IPS-NIHi7 (cell line): ENCODE results near the gene FURIN.
"Not testable (repeated sequence)": the region's sequence is repeated elsewhere in the genome, so short reads cannot be mapped to it uniquely, and the experiment has no call there.

Experiments used
- DNase-seq: peaks from one replicate; pipeline ENCODE4 v3.0.0; 2012; ENCODE audit warnings: mixed read lengths; ENCODE audit errors: extremely low spot score

The FURIN gene

DNA sequence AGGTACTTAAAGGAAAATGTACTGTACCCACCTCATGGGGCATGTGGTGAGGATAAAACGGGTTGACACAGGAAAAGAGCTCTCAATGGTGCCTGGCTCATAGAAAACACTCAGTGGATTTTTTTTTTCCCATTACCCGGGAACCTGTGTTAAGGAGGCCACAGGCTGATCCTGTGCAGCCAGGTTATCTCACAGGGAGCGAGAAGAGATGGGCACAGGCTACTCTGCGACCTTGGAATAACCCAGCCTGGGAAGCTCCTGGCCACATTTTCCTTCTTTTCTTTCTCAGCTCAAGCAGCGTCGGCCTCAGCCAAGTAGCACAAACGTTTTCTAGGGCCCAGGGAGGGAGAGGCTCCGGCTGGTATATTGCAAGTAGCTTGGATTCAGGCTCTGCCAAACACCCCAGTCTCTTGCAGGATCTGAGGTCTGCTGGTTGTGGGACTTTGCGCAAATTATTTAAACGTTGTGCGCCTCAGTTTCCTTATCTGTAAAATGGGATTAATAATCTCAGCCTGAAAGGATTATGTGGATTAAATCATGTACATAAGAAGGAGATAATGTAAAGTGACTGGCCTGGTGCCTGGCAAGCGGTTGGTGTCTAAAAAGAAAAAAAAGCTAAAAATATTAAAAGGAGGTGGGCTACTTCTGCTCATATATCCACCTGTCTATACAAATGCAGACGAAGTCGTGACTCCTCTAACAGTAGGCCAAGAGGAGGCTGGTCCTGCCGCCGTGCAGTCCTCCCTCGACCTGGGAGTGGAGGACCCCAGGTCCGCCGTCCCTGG lies 2.2 kb downstream of the FURIN start:
- no peak for DNase-seq

DNA sequence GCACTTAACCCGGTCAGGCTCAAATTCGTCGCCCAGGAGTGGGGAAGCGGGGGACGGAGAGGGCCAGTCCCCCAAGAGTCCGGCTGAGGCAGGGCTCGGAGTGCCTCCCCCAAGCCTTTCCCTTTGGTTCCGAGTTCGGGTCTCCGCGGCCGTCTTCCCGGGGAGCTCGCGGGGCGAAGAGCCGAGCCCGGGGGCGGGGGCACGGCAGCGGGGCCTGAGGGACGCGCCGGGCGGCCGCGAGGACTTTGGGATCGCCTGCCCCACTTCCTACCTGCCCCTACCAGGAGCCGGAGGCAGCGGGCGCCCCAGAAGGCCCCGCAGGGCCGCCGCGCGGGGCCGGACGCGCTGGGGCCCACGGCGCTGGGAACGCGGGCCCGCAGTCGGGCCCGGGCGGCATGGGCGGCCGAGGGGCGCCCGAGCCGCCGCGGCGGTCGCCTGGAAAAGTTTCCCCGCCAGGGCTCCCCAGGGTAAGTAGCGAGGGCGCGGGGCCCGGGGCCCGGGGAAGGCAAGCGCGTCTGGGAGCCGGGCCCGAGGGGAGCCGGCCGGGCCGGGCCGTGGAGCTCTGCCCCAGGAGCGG lies 2.8 kb downstream of the FURIN start:
- DNase-seq: no peak

GRCh38 chr15:90871716-90872485 lies 3.5 kb downstream of the FURIN start:
- DNase-seq: no peak

GRCh38 chr15:90872486-90873184 lies 4.2 kb downstream of the FURIN start:
- DNase-seq: no peak

- no peak for DNase-seq
Observed at GRCh38 chr15:90873488-90873997, 5.2 kb downstream of the FURIN start.

DNA sequence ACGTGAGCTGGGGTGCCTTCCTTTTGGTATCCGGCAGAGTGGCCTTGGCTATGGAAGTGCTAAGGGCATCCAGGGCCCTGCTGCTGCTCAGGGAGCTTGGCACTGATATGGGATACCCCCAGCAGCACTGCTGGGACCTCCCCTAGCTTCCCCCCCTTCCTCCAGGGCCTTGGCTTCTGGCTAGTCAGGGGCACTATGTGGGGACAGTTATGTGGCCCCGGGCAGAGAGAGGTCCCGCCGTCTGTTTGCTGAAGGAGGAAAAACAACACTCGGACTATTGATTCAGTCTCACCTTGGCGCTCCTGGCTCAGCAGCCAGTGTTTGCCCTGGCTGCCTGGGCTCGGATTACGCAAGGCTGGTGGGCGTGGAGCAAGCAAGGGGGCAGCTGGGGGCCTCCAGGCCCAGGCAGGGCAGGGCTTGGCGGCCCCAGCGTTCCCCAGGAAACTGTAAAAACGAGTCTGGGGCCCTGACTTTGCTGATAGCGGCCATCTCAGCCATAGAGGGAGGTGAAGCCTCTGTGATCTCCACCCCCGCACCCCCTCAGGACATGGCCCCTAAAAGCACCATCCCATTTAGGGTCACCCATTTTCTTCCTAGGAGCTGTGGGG lies 5.7 kb downstream of the FURIN start:
- no peak for DNase-seq

DNA sequence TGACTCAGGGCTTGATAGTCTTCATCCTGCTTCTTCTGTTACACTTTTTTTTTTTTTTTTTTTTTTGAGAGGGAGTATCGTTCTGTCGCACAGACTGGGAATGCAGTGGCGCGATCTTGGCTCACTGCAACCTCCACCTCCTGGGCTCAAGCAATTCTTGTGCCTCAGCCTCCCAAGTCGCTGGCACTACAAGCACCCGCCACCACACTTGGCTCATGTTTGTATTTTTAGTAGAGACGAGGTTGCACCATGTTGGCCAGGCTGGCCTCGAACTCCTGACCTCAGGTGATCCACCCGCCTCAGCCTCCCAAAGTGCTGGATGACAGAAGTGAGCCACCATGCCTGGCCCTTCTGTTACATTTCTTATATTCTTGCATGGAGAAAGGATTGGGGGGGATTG lies 6.6 kb downstream of the FURIN start:
- not testable (repeated sequence) for DNase-seq

GRCh38 chr15:90875549-90875981 lies 7.2 kb downstream of the FURIN start:
- no peak for DNase-seq

GRCh38 chr15:90876046-90876445 lies 7.7 kb downstream of the FURIN start:
- DNase-seq: no peak

DNA sequence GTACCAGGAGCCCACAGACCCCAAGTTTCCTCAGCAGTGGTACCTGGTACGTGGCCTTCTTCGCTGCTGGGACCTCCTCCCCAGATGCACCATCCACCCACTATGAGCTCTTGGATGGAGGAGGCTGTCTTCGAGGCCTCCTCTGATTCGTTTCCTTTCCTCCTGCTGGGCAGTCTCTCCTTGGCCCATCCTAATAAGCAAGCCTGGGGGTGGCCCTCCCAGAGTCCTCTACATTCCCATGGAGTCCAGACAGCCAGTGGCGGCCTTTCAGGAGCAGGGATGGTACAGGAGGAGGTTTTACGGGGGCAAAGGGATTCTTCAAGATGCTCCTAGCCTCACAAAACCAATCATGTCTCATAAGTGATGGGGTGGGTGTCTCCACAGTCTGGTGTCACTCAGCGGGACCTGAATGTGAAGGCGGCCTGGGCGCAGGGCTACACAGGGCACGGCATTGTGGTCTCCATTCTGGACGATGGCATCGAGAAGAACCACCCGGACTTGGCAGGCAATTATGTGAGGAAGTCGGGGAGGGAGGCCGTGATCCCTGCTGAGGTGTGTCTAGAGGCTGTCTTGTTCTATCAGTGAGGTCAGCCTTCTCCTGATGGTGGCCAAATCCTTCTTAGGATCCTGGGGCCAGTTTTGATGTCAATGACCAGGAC lies 8.3 kb downstream of the FURIN start:
- DNase-seq: no peak

GRCh38 chr15:90877315-90877714 lies 8.9 kb downstream of the FURIN start:
- DNase-seq: no peak

- no peak for DNase-seq
Observed at GRCh38 chr15:90877996-90878395, 9.6 kb downstream of the FURIN start.

- no peak for DNase-seq
Observed at GRCh38 chr15:90878660-90879059, 10.3 kb downstream of the FURIN start.

DNA sequence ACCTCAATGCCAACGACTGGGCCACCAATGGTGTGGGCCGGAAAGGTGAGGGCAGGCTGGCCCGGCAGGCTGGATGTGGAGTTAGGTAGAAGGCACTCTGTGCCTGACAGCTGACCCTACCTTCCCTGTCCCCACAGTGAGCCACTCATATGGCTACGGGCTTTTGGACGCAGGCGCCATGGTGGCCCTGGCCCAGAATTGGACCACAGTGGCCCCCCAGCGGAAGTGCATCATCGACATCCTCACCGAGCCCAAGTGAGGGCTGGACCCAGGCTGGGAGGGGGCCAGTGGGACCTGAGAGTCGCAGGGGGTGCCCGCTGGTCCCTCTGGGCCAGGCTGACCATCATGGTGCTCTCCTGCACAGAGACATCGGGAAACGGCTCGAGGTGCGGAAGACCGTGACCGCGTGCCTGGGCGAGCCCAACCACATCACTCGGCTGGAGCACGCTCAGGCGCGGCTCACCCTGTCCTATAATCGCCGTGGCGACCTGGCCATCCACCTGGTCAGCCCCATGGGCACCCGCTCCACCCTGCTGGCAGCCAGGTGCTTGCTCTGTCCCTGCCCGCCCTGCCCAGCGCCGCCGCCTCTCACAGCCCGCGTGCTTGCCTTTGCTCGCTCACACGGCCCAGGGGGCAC lies 11.5 kb downstream of the FURIN start:
- no peak for DNase-seq

DNA sequence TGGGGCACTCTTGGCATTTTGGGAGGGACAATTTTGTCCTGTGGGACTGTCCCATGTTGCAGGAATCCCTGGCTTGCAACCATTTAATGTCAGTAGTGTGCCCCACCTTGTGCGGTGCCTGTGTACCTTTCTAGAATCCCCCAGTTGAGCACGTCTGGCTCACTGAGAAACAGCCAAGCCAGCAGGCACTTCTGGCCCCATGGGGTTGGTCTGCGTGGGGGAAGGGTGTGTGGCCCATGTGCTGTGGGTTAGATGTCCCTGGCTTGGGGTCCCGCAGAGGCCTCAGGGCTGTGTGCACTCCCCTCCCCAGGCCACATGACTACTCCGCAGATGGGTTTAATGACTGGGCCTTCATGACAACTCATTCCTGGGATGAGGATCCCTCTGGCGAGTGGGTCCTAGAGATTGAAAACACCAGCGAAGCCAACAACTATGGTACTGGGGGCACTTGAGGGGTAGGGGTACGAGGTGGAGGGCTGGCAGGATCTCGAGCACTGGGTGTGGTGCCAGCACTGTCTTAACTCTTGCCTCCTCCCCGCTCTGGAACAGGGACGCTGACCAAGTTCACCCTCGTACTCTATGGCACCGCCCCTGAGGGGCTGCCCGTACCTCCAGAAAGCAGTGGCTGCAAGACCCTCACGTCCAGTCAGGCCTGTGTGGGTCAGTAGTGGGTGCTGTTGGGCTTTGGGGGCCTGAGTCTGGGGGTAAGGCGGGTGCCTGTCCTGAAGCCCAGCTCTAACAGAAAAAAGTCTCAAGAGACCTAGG lies 12.2 kb downstream of the FURIN start:
- no peak for DNase-seq

DNA sequence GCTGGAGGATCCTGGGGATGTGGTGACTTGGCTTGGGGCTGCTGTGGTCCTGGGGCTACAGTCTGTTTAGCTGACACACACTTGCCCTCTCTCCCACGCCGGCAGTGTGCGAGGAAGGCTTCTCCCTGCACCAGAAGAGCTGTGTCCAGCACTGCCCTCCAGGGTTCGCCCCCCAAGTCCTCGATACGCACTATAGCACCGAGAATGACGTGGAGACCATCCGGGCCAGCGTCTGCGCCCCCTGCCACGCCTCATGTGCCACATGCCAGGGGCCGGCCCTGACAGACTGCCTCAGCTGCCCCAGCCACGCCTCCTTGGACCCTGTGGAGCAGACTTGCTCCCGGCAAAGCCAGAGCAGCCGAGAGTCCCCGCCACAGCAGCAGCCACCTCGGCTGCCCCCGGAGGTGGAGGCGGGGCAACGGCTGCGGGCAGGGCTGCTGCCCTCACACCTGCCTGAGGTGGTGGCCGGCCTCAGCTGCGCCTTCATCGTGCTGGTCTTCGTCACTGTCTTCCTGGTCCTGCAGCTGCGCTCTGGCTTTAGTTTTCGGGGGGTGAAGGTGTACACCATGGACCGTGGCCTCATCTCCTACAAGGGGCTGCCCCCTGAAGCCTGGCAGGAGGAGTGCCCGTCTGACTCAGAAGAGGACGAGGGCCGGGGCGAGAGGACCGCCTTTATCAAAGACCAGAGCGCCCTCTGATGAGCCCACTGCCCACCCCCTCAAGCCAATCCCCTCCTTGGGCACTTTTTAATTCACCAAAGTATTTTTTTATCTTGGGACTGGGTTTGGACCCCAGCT lies 13.0 kb downstream of the FURIN start:
- DNase-seq: no peak

- DNase-seq: no peak
Observed at GRCh38 chr15:90881978-90882721, 13.8 kb downstream of the FURIN start.
